ENCODE data around the gene SLC16A10. TPM values are rescaled to one million over a fixed set of nuclear protein-coding genes. Genes with fewer than 3 reads are reported as not detected.

The SLC16A10 gene
- total and polyA plus RNA-seq, 2 of the 13 experiments (the other 11 are each of a cell fraction or from before 2014, with no cell fraction given), result 8.2 to 20.1 TPM

DNA sequence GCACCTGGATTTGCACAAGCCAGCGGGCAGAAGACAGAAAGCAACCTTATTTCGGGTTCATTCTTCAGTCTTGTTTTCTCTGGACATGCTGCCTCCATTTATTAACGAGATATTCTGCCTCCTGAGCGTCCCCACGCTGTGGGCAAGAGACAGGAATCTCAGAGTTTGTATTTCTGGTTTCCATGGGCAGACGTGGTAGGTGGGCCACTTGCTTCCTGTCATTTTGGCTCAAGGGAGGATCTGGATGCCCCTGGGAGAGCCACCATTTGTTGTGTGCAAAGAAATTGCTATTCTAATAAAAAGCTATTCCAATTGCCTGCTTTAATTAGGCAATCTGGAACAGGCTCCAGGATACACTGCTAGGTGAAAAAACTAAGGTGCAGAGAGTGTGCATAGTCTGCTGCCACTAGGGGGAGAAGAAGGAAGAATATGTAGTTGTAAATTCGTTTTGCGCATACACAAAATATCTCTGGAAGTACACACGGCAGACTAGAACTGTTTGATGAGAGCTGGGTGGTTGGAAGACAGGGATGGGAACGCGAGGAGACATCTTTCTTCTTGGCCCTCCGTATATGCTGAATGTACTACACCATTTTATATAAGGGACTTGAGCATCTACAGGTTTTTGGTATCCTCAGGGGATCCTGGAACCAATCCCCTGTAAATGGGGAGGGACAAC, 30.1 kb upstream of the SLC16A10 start (continued):
- TF ChIP-seq ZNF362 (CRISPR knock-in tag; IDR thresholded peaks at IDR 0.05; ENCODE audit: borderline replicate concordance) (peak; percentile 69; the same call in 1 of the 2 replicates), ZNF670 (CRISPR knock-in tag; IDR thresholded peaks at IDR 0.05; ENCODE audit: borderline replicate concordance) (no peak), ZNF780A (CRISPR knock-in tag; IDR thresholded peaks at IDR 0.05) (no peak), BRD4 (CRISPR knock-in tag; IDR thresholded peaks at IDR 0.05) (no peak), SMC3 (IDR thresholded peaks at IDR 0.05; ENCODE audit: low read length) (peak; percentile 85), FIP1L1 (IDR thresholded peaks at IDR 0.05; ENCODE audit: borderline replicate concordance, insufficient read depth, low read depth, low read length) (no peak), RARA (CRISPR knock-in tag; IDR thresholded peaks at IDR 0.05) (no peak), PRMT3 (CRISPR knock-in tag; IDR thresholded peaks at IDR 0.05; ENCODE audit: borderline replicate concordance, low read depth) (no peak), MIXL1 (CRISPR knock-in tag; IDR thresholded peaks at IDR 0.05) (0 out of 2 replicates have a peak, but pooled peaks have one; percentile 11), ZNF33A (CRISPR knock-in tag; IDR thresholded peaks at IDR 0.05; ENCODE audit: borderline replicate concordance) (no peak), ZNF781 (CRISPR knock-in tag; IDR thresholded peaks at IDR 0.05; ENCODE audit: borderline replicate concordance, not compliant biosample characterization) (peak; percentile 54), TEAD3 (CRISPR knock-in tag; optimal IDR thresholded peaks at IDR 0.05; ENCODE audit: borderline replicate concordance) (peak; percentile 21), ZNF383 (CRISPR knock-in tag; IDR thresholded peaks at IDR 0.05; ENCODE audit: borderline replicate concordance) (no peak)
- TF ChIP-seq, protein P1, sequence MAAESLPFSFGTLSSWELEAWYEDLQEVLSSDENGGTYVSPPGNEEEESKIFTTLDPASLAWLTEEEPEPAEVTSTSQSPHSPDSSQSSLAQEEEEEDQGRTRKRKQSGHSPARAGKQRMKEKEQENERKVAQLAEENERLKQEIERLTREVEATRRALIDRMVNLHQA (CRISPR knock-in tag; IDR thresholded peaks at IDR 0.05), result no peak
- TF ChIP-seq, protein P2, sequence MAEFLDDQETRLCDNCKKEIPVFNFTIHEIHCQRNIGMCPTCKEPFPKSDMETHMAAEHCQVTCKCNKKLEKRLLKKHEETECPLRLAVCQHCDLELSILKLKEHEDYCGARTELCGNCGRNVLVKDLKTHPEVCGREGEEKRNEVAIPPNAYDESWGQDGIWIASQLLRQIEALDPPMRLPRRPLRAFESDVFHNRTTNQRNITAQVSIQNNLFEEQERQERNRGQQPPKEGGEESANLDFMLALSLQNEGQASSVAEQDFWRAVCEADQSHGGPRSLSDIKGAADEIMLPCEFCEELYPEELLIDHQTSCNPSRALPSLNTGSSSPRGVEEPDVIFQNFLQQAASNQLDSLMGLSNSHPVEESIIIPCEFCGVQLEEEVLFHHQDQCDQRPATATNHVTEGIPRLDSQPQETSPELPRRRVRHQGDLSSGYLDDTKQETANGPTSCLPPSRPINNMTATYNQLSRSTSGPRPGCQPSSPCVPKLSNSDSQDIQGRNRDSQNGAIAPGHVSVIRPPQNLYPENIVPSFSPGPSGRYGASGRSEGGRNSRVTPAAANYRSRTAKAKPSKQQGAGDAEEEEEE (CRISPR knock-in tag; IDR thresholded peaks at IDR 0.05; ENCODE audit: borderline replicate concordance), result no peak
- TF ChIP-seq, protein P3, sequence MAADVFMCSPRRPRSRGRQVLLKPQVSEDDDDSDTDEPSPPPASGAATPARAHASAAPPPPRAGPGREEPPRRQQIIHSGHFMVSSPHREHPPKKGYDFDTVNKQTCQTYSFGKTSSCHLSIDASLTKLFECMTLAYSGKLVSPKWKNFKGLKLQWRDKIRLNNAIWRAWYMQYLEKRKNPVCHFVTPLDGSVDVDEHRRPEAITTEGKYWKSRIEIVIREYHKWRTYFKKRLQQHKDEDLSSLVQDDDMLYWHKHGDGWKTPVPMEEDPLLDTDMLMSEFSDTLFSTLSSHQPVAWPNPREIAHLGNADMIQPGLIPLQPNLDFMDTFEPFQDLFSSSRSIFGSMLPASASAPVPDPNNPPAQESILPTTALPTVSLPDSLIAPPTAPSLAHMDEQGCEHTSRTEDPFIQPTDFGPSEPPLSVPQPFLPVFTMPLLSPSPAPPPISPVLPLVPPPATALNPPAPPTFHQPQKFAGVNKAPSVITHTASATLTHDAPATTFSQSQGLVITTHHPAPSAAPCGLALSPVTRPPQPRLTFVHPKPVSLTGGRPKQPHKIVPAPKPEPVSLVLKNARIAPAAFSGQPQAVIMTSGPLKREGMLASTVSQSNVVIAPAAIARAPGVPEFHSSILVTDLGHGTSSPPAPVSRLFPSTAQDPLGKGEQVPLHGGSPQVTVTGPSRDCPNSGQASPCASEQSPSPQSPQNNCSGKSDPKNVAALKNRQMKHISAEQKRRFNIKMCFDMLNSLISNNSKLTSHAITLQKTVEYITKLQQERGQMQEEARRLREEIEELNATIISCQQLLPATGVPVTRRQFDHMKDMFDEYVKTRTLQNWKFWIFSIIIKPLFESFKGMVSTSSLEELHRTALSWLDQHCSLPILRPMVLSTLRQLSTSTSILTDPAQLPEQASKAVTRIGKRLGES (CRISPR knock-in tag; IDR thresholded peaks at IDR 0.05; ENCODE audit: borderline replicate concordance), result no peak
